Inflammatory macrophage (primary cell): Measurements from ENCODE around the gene FLRT1.

Experiments
- DNase-seq, 2 donors: peaks; one replicate each; pipeline ENCODE4 v3.0.0-alpha.2; 2020 to 2022

FLRT1 gene

GRCh38 chr11:64049509-64049908, 13.8 kb downstream of the FLRT1 start:
- no peak for DNase-seq

GRCh38 chr11:64051297-64051696, 15.6 kb downstream of the FLRT1 start:
- no peak for DNase-seq

GRCh38 chr11:64052436-64052835, 16.7 kb downstream of the FLRT1 start:
- DNase-seq = no peak

GRCh38 chr11:64052938-64053622, 17.3 kb downstream of the FLRT1 start:
- DNase-seq = no peak

GRCh38 chr11:64053699-64054098, 18.0 kb downstream of the FLRT1 start:
- no peak for DNase-seq

GRCh38 chr11:64055077-64055476, 19.3 kb downstream of the FLRT1 start:
- no peak for DNase-seq

GRCh38 chr11:64056213-64056785, 20.6 kb downstream of the FLRT1 start:
- DNase-seq = no peak

- DNase-seq = no peak
Observed at GRCh38 chr11:64056861-64057260, 21.1 kb downstream of the FLRT1 start.

- DNase-seq = no peak
Observed at GRCh38 chr11:64057890-64058289, 22.2 kb downstream of the FLRT1 start.

GRCh38 chr11:64058494-64058893, 22.8 kb downstream of the FLRT1 start:
- DNase-seq = no peak

GRCh38 chr11:64059339-64060140, 23.8 kb downstream of the FLRT1 start:
- DNase-seq = no peak

GRCh38 chr11:64060263-64060860, 24.6 kb downstream of the FLRT1 start:
- no peak for DNase-seq

GRCh38 chr11:64060861-64061444, 25.2 kb downstream of the FLRT1 start:
- peak; percentile 5 to 38 for DNase-seq

GRCh38 chr11:64062185-64063039, 26.7 kb downstream of the FLRT1 start:
- no peak for DNase-seq

- no peak for DNase-seq
Observed at GRCh38 chr11:64063777-64064176, 28.0 kb downstream of the FLRT1 start.

- DNase-seq = no peak
Observed at GRCh38 chr11:64064374-64065140, 28.8 kb downstream of the FLRT1 start.

- DNase-seq = no peak
Observed at GRCh38 chr11:64065141-64065465, 29.4 kb downstream of the FLRT1 start.

GRCh38 chr11:64065712-64066111, 30.0 kb downstream of the FLRT1 start:
- DNase-seq = no peak

- DNase-seq = no peak
Observed at GRCh38 chr11:64067230-64067993, 31.7 kb downstream of the FLRT1 start.

GRCh38 chr11:64068705-64069400, 33.1 kb downstream of the FLRT1 start:
- no peak for DNase-seq
